Kidney (tissue), 14 donors: ENCODE measurements around the gene ACAA1. TPM values are rescaled to one million over a fixed set of nuclear protein-coding genes. Genes with fewer than 3 reads are reported as not detected.

ENCODE experiments used
- DNase-seq, 5 donors: peaks; one replicate each; pipeline ENCODE4 v3.0.0-alpha.2; 2013 to 2020
- FAIRE-seq: peaks from 2 replicates; lab custom pipeline; 2012; peaks lifted over from hg19 to GRCh38; lab: Jason Lieb, UNC
- H3K27ac ChIP-seq, 2 donors: one replicate each; pipeline ENCODE4 v1.7.0; 2013; ENCODE audit warnings: low read depth in 2 of 2, low read length in 2 of 2, inconsistent platforms in 1 of 2
- H3K27me3 ChIP-seq: one replicate; pipeline ENCODE4 v1.7.1; 2013; ENCODE audit warnings: low read length, inconsistent platforms; ENCODE audit not compliant: control insufficient read depth, insufficient read depth
- H3K36me3 ChIP-seq, 3 donors: one replicate each; pipeline versions ENCODE4 v1.7.0 to v1.7.1; 2013; ENCODE audit warnings: low read length in 3 of 3, control low read depth in 1 of 3, inconsistent platforms in 1 of 3; ENCODE audit not compliant: insufficient read depth in 3 of 3, control insufficient read depth in 2 of 3
- H3K4me1 ChIP-seq, 3 donors: one replicate each; pipeline versions ENCODE4 v1.7.0 to v1.7.1; 2013; ENCODE audit warnings: low read length in 3 of 3, inconsistent platforms in 1 of 3, low read depth in 1 of 3; ENCODE audit not compliant: control insufficient read depth in 2 of 3, insufficient read depth in 2 of 3
- H3K4me3 ChIP-seq, 3 donors: one replicate each; pipeline versions ENCODE4 v1.7.0 to v1.8.1; 2013; ENCODE audit warnings: low read length in 3 of 3, control low read depth in 1 of 3, inconsistent platforms in 1 of 3
- H3K9ac ChIP-seq, 3 donors: one replicate each; pipeline versions ENCODE4 v1.7.0 to v1.7.1; 2013; ENCODE audit warnings: low read length in 3 of 3, control low read depth in 1 of 3, inconsistent platforms in 1 of 3
- H3K9me3 ChIP-seq, 3 donors: one replicate each; pipeline versions ENCODE4 v1.7.0 to v1.7.1; 2013; ENCODE audit warnings: low read length in 3 of 3, control low read depth in 1 of 3, inconsistent platforms in 1 of 3; ENCODE audit not compliant: control insufficient read depth in 2 of 3, insufficient read depth in 1 of 3
- CTCF ChIP-seq: IDR thresholded peaks from 3 replicates; pipeline ENCODE4 v1.5.1; 2012; ENCODE audit warnings: mild to moderate bottlenecking, moderate library complexity, borderline replicate concordance; ENCODE audit not compliant: insufficient read depth; ENCODE audit errors: extremely low read depth
- intact Hi-C: fragments of 100-400 bp; cut with DNase I; formaldehyde crosslinking; loops from one replicate; pipeline ENCODE4 v1.11.1; 2022
- polyA plus RNA-seq: library from polyadenylated mRNA; stranded (reverse); fragments of 350-450 nt; fragmentation: Illumina TruSeq; extraction: RNeasy Lipid Tissue Mini Kit (QIAGEN cat#74804); gene quantifications from one replicate; pipeline ENCODE4 v1.2.3, GENCODE V29; 2014; ENCODE audit warnings: low read depth, low replicate concordance; ENCODE audit not compliant: insufficient read depth
- total RNA-seq: library from RNA; stranded (reverse); fragmentation: NEBNext Ultra II Directional; extraction: Animal tissue kit (Norgen Biotek cat#: 25700); gene quantifications from one replicate; pipeline ENCODE4 v1.2.1, GENCODE V29; 2021
- donor health status: control.
- donor health status: control.
- donor health status: control.
- donor health status: control.
- donor health status: control.
- donor health status: DM: yes; HTN: yes; CAD: no.
- donor health status: Normal renal cell carcinoma (clear cell type).

The ACAA1 gene
- total and polyA plus RNA-seq, 2 donors from 2014 or later = 90.0 to 566 TPM

DNA sequence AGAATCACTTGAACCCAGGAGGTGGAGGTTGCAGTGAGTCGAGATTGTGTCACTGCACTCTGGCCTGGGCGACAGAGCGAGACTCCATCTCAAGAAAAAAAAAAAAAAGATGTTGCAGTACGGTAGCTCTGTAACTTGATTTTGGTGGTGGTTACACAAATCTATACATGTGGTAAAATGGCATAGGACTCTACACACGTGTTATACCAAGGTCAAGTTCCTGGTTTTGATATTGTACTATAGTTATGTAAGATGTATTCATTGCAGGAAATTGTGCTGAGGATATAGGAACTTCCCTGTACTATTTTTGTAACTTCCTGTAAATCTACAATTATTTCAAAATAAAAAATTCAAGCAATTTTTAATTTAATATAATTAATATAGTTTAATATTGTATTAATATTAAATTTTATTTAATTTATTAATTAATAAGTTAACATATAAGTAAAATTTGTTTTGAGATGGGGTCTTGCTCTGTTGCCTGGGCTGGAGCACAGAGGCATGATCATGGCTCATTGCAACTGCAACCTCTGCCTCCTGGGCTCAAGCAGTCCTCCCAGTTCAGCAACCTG, 11.5 kb upstream of the ACAA1 start:
- H3K4me1 ChIP-seq = no peaks in the 10 kb centered on the region
- H3K27me3 ChIP-seq = no peaks in the 10 kb centered on the region
- H3K9ac ChIP-seq = no peak overlapping the region
- no peaks in the 10 kb centered on the region for H3K9me3 ChIP-seq
- H3K27ac ChIP-seq = no peak overlapping the region
- FAIRE-seq (peak; percentile 8), DNase-seq (no peak)
- no peak overlapping the region for H3K4me3 ChIP-seq
- TF ChIP-seq CTCF = no peak
- no peaks in the 10 kb centered on the region for H3K36me3 ChIP-seq
- intact Hi-C loops = no loop called here

GRCh38 chr3:38147421-38147820, 10.5 kb upstream of the ACAA1 start:
- H3K27me3 ChIP-seq = no peaks in the 10 kb centered on the region
- H3K36me3 ChIP-seq = no peaks in the 10 kb centered on the region
- no peaks in the 10 kb centered on the region for H3K4me1 ChIP-seq
- no peak overlapping the region for H3K27ac ChIP-seq
- H3K4me3 ChIP-seq = no peak overlapping the region
- H3K9me3 ChIP-seq = no peaks in the 10 kb centered on the region
- no peak for TF ChIP-seq CTCF
- H3K9ac ChIP-seq = no peak overlapping the region
- intact Hi-C loops = no loop called here
- no peak for DNase-seq
- no peak for FAIRE-seq

- Histone ChIP-seq H3K4me1 (no peaks in the 10 kb centered on the region), H3K36me3 (peaks cover 0 to 4% (median under 1%) of the 10 kb centered on the region in 3 donors), H3K9ac (no peak overlapping the region), H3K9me3 (no peaks in the 10 kb centered on the region), H3K27me3 (no peaks in the 10 kb centered on the region), H3K4me3 (no peak overlapping the region), H3K27ac (no peak overlapping the region)
- no peak for DNase-seq
- intact Hi-C loops = no loop called here
- no peak for TF ChIP-seq CTCF
- no peak for FAIRE-seq
Measured at GRCh38 chr3:38146504-38146903, 9.6 kb upstream of the ACAA1 start.

DNA sequence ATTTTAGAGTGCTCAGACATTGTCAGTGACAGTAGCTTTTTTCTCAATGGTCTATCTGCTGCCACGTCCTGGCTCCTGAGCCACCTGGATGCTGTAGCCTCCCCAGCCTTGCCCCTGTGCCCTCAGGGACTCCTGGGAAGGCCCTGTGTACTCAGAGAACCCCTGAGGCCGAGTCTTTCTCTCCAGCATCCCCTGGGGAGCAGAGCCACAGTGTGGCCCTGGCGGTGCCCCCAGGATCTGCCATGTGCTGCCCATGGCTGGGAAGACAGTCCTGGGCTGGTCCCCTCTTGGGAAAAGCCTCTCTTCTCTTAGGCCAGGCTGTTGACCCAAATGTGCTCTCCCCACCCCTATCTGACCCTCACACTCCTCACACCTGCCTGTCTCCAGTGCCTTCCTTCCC, 6.6 kb upstream of the ACAA1 start:
- Histone ChIP-seq H3K27me3 (no peaks in the 10 kb centered on the region), H3K9me3 (no peaks in the 10 kb centered on the region), H3K27ac (no peak overlapping the region), H3K9ac (no peak overlapping the region), H3K36me3 (peaks cover 2 to 10% (median 9%) of the 10 kb centered on the region in 3 donors), H3K4me1 (peaks cover 0 to 14% (median 8%) of the 10 kb centered on the region in 3 donors), H3K4me3 (no peak overlapping the region)
- intact Hi-C loops = no loop called here
- FAIRE-seq = no peak
- no peak for DNase-seq
- no peak for TF ChIP-seq CTCF
